CD8-positive, alpha-beta memory T cell (primary cell): ENCODE measurements around the gene ASAP2. TPM values are rescaled to one million over a fixed set of nuclear protein-coding genes. Genes with fewer than 3 reads are reported as not detected.

Experiments
- CTCF ChIA-PET: fragments of 350-600 bp; sonication (Branson Sonifier 250); formaldehyde crosslinking; loops from one replicate; lab custom pipeline; 2021; ENCODE audit warnings: antibody characterized with exemption; lab: Charles Lee
- POLR2A ChIA-PET: fragments of 350-600 bp; sonication (Branson Sonifier 250); formaldehyde crosslinking; loops from one replicate; lab custom pipeline; 2021; ENCODE audit warnings: antibody characterized with exemption; lab: Charles Lee
- DNase-seq, 5 donors: peaks; one replicate each; pipeline versions ENCODE4 v3.0.0 to v3.0.0-alpha.2; 2020 to 2022; ENCODE audit warnings: mixed read lengths in 1 of 5
- H3K27ac ChIP-seq: one replicate; pipeline ENCODE4 v1.7.0; 2013; ENCODE audit warnings: low read depth, mild to moderate bottlenecking, low read length, moderate library complexity
- H3K27me3 ChIP-seq: 2 replicates; pipeline ENCODE4 v1.7.0; 2013; ENCODE audit warnings: low read length, mild to moderate bottlenecking; ENCODE audit not compliant: insufficient read depth, poor library complexity, severe bottlenecking
- H3K36me3 ChIP-seq: 2 replicates; pipeline ENCODE4 v1.7.0; 2013; ENCODE audit warnings: mild to moderate bottlenecking, low read length, moderate library complexity; ENCODE audit not compliant: insufficient read depth
- H3K4me1 ChIP-seq: 2 replicates; pipeline ENCODE4 v1.7.0; 2013; ENCODE audit warnings: mild to moderate bottlenecking, low read length, moderate library complexity; ENCODE audit not compliant: insufficient read depth
- H3K4me3 ChIP-seq: 2 replicates; pipeline ENCODE4 v1.7.0; 2013; ENCODE audit warnings: mild to moderate bottlenecking, low read length
- H3K9me3 ChIP-seq: 2 replicates; pipeline ENCODE4 v1.7.0; 2013; ENCODE audit warnings: mild to moderate bottlenecking, low read length
- H3K27ac Mint-ChIP-seq, 8 donors: one replicate each; pipeline ENCODE4 v1.8.0; 2020 to 2021; ENCODE audit warnings: mixed read lengths in 8 of 8, mild to moderate bottlenecking in 6 of 8, inconsistent platforms in 3 of 8, moderate library complexity in 3 of 8
- H3K27me3 Mint-ChIP-seq, 2 donors: one replicate each; pipeline ENCODE4 v1.8.0; 2020 to 2021; ENCODE audit warnings: mixed read lengths in 2 of 2, mild to moderate bottlenecking in 1 of 2, moderate library complexity in 1 of 2
- H3K36me3 Mint-ChIP-seq, 3 donors: one replicate each; pipeline ENCODE4 v1.8.0; 2020 to 2021; ENCODE audit warnings: mixed read lengths in 3 of 3, inconsistent platforms in 1 of 3, mild to moderate bottlenecking in 1 of 3
- H3K4me1 Mint-ChIP-seq, 3 donors: one replicate each; pipeline ENCODE4 v1.8.0; 2020 to 2021; ENCODE audit warnings: mixed read lengths in 3 of 3, inconsistent platforms in 1 of 3, mild to moderate bottlenecking in 1 of 3
- H3K4me3 Mint-ChIP-seq, 7 donors: one replicate each; pipeline ENCODE4 v1.8.0; 2020 to 2021; ENCODE audit warnings: mixed read lengths in 7 of 7, mild to moderate bottlenecking in 6 of 7, moderate library complexity in 4 of 7, inconsistent platforms in 2 of 7
- H3K9me3 Mint-ChIP-seq, 5 donors: one replicate each; pipeline ENCODE4 v1.8.0; 2020 to 2022; ENCODE audit warnings: mixed read lengths in 5 of 5, mild to moderate bottlenecking in 3 of 5, moderate library complexity in 2 of 5, inconsistent platforms in 1 of 5
- polyA plus RNA-seq: library from polyadenylated mRNA; unstranded; fragments of 300-500 nt; fragmentation: Illumina TruSeq; gene quantifications from one replicate; pipeline ENCODE4 v1.2.3, GENCODE V29; 2021
- total RNA-seq, 2 experiments: library from RNA; stranded (reverse); gene quantifications; one replicate each; pipeline ENCODE4 v1.2.3, GENCODE V29; 2021

The ASAP2 gene
- total and polyA plus RNA-seq, 3 experiments from 2014 or later = 0.15 to 0.38 TPM; not detected in 1

DNA sequence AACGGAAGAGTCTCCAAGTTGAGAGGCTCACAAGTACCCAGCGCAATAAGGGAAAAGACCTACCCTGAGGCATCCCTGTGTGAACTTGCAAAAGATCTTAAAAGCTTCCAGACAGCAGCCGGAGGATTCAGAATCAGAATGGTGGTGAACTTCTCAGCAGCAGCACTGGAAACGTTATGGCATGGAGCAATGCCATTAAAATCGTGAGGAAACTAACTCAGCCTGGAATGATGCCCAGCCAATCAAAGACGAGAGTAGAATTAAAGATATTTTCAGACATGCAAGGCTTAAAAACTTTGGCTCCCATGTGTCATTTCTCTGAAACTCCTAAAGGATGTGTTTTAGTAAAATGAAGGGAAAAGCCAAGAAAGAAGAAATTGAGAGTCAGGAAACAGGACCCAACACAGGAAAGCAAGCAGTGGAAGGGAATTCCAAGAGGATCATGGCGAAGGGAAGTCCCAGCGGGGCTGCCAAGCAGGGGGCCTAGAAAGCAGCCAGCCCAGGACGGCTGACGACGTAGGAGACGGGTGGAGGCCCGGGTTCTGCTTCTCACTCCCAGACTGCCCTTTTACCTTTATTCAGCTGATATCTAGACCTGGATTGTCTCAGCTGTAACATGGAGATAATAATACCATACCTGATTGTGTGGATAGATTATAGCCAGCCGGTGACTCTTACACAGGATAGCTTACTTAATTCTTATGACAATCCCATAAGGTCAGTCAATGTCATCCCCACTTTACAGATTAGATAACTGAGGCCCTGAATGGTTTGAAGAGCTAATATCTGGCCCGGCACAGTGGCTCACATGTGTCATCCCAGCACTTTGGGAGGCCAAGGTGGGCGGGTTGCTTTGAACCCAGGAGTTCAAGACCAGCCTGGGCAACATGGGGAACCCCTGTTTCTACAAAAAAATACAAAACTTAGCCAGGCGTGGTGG, 92.8 kb downstream of the ASAP2 start:
- H3K27me3 Mint-ChIP-seq = peaks cover 13 to 34% of the 10 kb centered on the region in 2 donors
- Histone ChIP-seq H3K4me3 (no peak overlapping the region), H3K27me3 (no peaks in the 10 kb centered on the region), H3K36me3 (no peaks in the 10 kb centered on the region), H3K27ac (no peak overlapping the region), H3K9me3 (no peaks in the 10 kb centered on the region), H3K4me1 (no peaks in the 10 kb centered on the region)
- H3K9me3 Mint-ChIP-seq = no peaks in the 10 kb centered on the region
- H3K27ac Mint-ChIP-seq = no peak overlapping the region
- POLR2A ChIA-PET = no interaction called here
- no peaks in the 10 kb centered on the region for H3K4me1 Mint-ChIP-seq
- H3K4me3 Mint-ChIP-seq = no peak overlapping the region
- CTCF ChIA-PET = no interaction called here
- H3K36me3 Mint-ChIP-seq = no peaks in the 10 kb centered on the region
- no peak for DNase-seq

DNA sequence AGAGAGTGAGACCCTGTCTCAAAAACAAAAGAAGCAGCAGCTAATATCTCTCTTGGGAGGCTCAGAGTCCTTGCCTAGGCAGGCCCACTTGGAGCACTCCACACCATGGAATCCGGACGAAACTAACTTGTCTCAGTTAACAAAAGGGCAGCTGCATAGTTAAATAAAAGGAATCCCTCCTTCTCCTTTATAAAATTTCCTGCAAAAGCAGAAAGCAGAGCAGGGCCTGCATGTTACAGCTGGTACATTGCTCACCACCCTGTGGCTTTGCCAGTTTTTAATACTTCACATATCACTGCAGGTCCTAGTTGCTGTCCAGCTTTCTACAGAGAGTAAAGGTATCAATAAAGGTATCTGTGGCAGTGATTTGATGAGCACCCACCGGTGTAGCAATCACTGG, 93.6 kb downstream of the ASAP2 start:
- no peaks in the 10 kb centered on the region for H3K36me3 Mint-ChIP-seq
- CTCF ChIA-PET = no interaction called here
- no peaks in the 10 kb centered on the region for H3K4me1 ChIP-seq
- H3K27ac ChIP-seq = no peak overlapping the region
- no peak overlapping the region for H3K4me3 Mint-ChIP-seq
- POLR2A ChIA-PET = no interaction called here
- H3K27me3 ChIP-seq = no peaks in the 10 kb centered on the region
- H3K9me3 ChIP-seq = no peaks in the 10 kb centered on the region
- H3K4me1 Mint-ChIP-seq = no peaks in the 10 kb centered on the region
- H3K27me3 Mint-ChIP-seq = peaks cover 12 to 33% of the 10 kb centered on the region in 2 donors
- no peak overlapping the region for H3K4me3 ChIP-seq
- H3K27ac Mint-ChIP-seq = peak overlapping the region in 1 of 8 donors; percentile 48
- no peaks in the 10 kb centered on the region for H3K9me3 Mint-ChIP-seq
- no peak for DNase-seq
- no peaks in the 10 kb centered on the region for H3K36me3 ChIP-seq

DNA sequence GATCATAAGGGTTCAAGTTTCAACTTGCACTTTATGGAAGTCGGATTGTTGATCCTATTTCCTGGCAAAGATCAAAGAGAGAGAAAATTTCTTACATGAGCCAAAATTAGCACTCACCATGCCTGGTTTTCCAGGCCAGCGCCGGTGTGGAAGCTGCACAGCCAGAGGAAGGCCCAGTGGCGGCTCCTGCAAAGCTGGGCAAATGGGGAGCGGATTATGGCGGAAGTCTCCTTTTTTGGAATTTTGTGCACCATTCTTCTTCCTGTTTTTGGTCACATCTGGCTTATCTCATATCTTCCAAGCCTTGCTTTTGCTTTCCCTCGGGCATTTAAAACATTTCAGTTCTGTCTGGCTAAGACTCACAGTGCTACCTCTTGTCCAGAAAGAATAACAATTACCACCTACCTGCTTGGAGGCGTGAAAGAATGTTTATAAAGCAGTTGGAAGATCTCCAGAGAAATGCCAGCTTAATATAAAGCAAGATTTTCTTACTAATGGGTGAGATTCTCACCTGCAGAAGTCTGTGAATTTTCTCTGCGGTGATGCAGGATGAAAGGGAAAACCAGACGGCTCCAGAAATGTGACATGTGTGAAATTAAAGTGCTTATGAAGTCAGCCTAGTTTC, 94.3 kb downstream of the ASAP2 start:
- Histone ChIP-seq H3K4me1 (no peaks in the 10 kb centered on the region), H3K9me3 (no peaks in the 10 kb centered on the region), H3K27ac (no peak overlapping the region), H3K27me3 (no peaks in the 10 kb centered on the region), H3K4me3 (no peak overlapping the region), H3K36me3 (no peaks in the 10 kb centered on the region)
- no peak for DNase-seq
- Mint-ChIP-seq H3K4me3 (no peak overlapping the region), H3K27ac (no peak overlapping the region), H3K36me3 (no peaks in the 10 kb centered on the region), H3K9me3 (no peaks in the 10 kb centered on the region), H3K27me3 (peaks cover 8 to 29% of the 10 kb centered on the region in 2 donors), H3K4me1 (no peaks in the 10 kb centered on the region)
- POLR2A ChIA-PET = no interaction called here
- CTCF ChIA-PET = no interaction called here

DNA sequence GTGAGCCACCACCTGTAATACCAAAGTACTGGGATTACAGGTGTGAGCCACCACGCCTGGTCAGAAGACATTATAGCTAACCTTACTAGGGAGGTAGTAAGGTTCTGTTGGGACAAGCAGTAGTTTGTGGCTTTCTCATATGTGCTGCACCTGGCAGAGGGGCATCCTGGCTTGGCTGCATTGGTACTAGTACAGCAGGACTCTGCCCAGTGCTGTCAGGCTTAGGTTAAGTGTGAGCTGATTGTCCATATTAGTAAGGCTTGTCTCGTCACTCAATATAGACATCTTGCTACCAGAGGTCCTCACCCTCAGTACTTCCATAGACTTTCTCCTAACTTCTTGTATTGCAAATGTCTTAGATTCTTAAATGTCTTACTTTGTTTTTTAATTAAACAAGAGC, 96.1 kb downstream of the ASAP2 start:
- ChIA-PET POLR2A (no interaction called here), CTCF (no interaction called here)
- H3K27ac Mint-ChIP-seq = no peak overlapping the region
- no peak for DNase-seq
- Histone ChIP-seq H3K36me3 (no peaks in the 10 kb centered on the region), H3K9me3 (no peaks in the 10 kb centered on the region), H3K4me3 (no peak overlapping the region), H3K27me3 (no peaks in the 10 kb centered on the region), H3K27ac (no peak overlapping the region), H3K4me1 (no peaks in the 10 kb centered on the region)
- no peaks in the 10 kb centered on the region for H3K4me1 Mint-ChIP-seq
- H3K4me3 Mint-ChIP-seq = no peak overlapping the region
- peaks cover 8 to 15% of the 10 kb centered on the region in 2 donors for H3K27me3 Mint-ChIP-seq
- no peaks in the 10 kb centered on the region for H3K36me3 Mint-ChIP-seq
- no peaks in the 10 kb centered on the region for H3K9me3 Mint-ChIP-seq

DNA sequence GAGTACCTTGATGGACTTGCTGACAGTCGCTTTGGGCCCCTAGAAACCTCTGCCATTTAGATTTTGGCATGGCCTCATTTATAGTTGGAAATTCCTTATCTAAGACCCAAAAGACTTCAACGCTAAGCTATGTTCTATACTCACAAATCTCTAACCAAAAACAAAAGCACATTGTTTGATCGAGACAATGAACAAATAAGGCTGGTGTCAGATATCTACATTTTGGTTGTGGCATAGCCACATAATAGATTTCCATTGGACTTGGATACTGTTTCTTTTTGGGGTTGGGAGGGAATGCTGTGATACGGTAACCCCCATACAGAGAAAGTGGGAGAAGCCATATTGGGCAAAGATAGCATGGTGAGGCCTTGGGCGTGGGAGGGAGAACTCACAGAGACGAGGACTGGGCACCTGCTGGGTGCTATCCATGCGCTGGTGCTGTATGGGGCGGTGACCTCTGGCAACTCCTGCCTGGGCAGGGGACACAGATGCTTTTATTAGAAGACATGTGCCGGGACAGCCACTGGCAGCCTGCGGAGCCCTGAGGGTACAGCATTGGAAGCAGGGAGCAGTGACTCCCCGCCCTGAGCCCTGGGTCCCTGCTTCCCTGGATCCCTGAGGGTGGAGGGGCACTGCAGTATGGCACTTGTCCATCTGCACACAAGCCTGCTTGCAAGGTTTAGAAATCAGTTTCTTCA, 97.1 kb downstream of the ASAP2 start:
- H3K4me1 ChIP-seq = no peaks in the 10 kb centered on the region
- no peaks in the 10 kb centered on the region for H3K36me3 ChIP-seq
- POLR2A ChIA-PET = no interaction called here
- H3K27me3 Mint-ChIP-seq = peaks cover 7 to 15% of the 10 kb centered on the region in 2 donors
- no peak overlapping the region for H3K27ac ChIP-seq
- H3K9me3 Mint-ChIP-seq = no peaks in the 10 kb centered on the region
- H3K4me3 Mint-ChIP-seq = no peak overlapping the region
- no peak for DNase-seq
- H3K4me1 Mint-ChIP-seq = no peaks in the 10 kb centered on the region
- H3K36me3 Mint-ChIP-seq = no peaks in the 10 kb centered on the region
- no peaks in the 10 kb centered on the region for H3K27me3 ChIP-seq
- H3K27ac Mint-ChIP-seq = no peak overlapping the region
- no peaks in the 10 kb centered on the region for H3K9me3 ChIP-seq
- H3K4me3 ChIP-seq = no peak overlapping the region
- CTCF ChIA-PET = no interaction called here

DNA sequence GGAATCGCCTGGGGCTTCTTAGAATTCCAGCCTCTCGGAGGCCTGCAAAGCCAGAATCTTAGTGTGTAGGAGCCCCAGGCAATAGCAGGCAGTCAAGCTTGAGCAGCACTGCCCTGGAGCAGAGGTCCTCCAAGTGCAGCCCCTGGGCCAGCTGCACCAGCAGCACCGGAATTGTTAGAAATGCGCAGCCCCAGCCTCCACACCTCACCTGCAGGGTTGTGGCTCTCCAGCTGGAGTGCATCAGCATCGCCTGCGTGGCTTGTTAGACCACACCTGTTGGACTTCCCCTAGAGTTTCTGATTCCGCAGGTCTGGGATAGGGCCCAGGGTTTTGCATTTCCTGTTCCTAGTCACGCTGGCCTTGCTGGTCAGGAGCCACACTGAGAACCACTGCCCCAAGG, 100.3 kb downstream of the ASAP2 start:
- Mint-ChIP-seq H3K4me1 (peaks cover 0 to 3% (median 0%) of the 10 kb centered on the region in 3 donors), H3K9me3 (no peaks in the 10 kb centered on the region), H3K36me3 (no peaks in the 10 kb centered on the region), H3K27me3 (peaks cover 8 to 15% of the 10 kb centered on the region in 2 donors), H3K4me3 (no peak overlapping the region), H3K27ac (no peak overlapping the region)
- POLR2A ChIA-PET = no interaction called here
- CTCF ChIA-PET = no interaction called here
- Histone ChIP-seq H3K4me1 (no peaks in the 10 kb centered on the region), H3K27me3 (no peaks in the 10 kb centered on the region), H3K9me3 (no peaks in the 10 kb centered on the region), H3K27ac (no peak overlapping the region), H3K4me3 (no peak overlapping the region), H3K36me3 (no peaks in the 10 kb centered on the region)
- no peak for DNase-seq

DNA sequence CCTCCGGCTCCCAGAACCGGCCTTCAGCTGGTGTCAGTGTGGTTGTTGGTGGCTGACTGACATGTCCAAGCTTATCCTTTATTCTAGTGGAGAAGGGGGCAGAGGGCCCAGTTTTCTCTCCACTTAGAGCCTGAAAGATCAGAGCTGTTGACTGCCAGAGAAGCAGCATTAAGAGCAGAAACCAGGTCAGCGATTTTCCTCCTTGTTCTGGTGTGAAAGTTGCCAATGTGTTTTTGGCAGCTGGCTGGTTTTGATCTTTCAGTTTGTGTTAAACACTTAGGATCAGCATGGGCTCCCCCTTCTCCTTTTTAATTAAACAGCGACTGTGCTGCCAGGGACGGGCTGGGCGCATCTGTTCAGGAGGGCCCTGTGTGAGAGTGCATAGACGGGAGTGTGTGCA, 100.9 kb downstream of the ASAP2 start:
- CTCF ChIA-PET = no interaction called here

More for the DNA sequence above, 100.9 kb downstream of the ASAP2 start:
- Histone ChIP-seq H3K27me3 (no peaks in the 10 kb centered on the region), H3K9me3 (no peaks in the 10 kb centered on the region), H3K27ac (no peak overlapping the region), H3K4me3 (no peak overlapping the region), H3K4me1 (no peaks in the 10 kb centered on the region), H3K36me3 (no peaks in the 10 kb centered on the region)
- H3K4me1 Mint-ChIP-seq = peaks cover 0 to 3% (median 0%) of the 10 kb centered on the region in 3 donors
- no peaks in the 10 kb centered on the region for H3K36me3 Mint-ChIP-seq
- peaks cover 8 to 19% of the 10 kb centered on the region in 2 donors for H3K27me3 Mint-ChIP-seq
- no peak overlapping the region for H3K27ac Mint-ChIP-seq
- no peaks in the 10 kb centered on the region for H3K9me3 Mint-ChIP-seq
- no peak for DNase-seq
- H3K4me3 Mint-ChIP-seq = no peak overlapping the region
- POLR2A ChIA-PET = no interaction called here
